UCSD-AML1 (cell line): ENCODE measurements around the gene ALX4.

Source experiments
- DNase-seq: peaks from one replicate; lab custom pipeline; 2025; ENCODE audit not compliant: unreplicated experiment; lab: John Stamatoyannopoulos, UW

The ALX4 gene

DNA sequence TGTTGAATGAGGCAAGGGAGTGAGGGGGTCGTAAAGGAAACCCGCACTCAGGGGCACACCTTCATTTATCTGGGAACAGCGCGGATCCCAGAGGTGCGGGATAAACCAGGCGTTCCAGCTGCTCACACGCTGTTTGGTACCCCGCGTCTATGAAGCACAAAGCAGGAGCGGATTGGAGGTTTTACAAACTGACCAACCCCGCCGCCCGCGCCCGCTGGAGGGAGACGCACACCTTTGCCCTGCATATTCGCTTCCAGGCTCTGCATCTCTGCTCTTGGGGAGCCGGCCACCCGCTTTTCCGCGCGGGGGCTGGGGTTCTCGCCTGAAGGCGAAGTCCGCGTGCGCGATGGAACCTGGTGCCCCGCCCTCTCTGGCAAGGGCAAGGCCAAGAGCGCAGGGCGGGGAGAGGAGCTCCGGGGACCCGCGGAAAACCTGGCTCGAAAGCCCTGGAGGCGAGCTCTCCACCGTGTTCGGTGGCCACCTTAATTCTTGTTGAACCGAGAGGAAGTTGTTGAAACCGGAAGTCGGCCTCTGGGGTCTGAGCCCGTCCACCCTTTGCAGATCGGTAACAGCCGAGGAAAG lies 6.8 kb upstream of the ALX4 start:
- DNase-seq = no peak

DNA sequence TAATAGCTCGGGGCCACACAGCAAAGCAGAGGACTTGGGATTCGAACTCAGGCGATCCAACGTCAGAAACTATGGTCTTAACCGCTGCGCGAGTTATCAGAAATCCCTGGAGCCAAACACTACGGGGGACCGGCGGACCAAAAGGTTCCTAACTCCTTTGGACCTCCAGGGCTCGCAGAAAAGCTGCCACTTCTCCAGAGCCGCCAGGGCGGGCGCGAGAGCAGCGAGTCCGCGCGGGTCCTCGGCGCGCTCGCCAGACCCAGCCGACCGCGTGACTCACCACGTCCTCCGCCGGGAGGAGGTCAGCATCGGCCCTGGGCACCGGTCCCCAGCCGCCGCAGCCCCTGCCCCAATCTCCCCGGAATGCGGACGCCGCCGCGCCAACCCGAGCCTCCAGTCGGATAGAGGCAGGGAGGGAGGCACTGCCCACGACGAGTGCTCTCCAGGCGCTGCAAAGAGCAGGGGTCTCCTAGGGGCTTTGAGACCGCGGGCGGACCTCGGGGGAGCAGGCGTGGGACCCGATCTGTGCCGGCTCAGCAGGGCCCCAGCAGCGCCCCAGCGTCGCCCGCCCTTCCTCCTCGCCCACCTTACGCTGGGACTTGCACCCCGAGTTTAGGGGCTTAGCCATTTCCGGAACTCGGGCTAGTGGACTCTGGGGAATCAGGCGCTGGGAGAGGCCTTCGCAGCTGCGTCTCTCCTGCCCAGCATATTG lies 6.2 kb upstream of the ALX4 start:
- DNase-seq = no peak

GRCh38 chr11:44314733-44315132 lies 4.8 kb upstream of the ALX4 start:
- DNase-seq = no peak

GRCh38 chr11:44313761-44314489 lies 4.0 kb upstream of the ALX4 start:
- no peak for DNase-seq

- DNase-seq = no peak
Observed at GRCh38 chr11:44312876-44313275, 2.9 kb upstream of the ALX4 start.

DNA sequence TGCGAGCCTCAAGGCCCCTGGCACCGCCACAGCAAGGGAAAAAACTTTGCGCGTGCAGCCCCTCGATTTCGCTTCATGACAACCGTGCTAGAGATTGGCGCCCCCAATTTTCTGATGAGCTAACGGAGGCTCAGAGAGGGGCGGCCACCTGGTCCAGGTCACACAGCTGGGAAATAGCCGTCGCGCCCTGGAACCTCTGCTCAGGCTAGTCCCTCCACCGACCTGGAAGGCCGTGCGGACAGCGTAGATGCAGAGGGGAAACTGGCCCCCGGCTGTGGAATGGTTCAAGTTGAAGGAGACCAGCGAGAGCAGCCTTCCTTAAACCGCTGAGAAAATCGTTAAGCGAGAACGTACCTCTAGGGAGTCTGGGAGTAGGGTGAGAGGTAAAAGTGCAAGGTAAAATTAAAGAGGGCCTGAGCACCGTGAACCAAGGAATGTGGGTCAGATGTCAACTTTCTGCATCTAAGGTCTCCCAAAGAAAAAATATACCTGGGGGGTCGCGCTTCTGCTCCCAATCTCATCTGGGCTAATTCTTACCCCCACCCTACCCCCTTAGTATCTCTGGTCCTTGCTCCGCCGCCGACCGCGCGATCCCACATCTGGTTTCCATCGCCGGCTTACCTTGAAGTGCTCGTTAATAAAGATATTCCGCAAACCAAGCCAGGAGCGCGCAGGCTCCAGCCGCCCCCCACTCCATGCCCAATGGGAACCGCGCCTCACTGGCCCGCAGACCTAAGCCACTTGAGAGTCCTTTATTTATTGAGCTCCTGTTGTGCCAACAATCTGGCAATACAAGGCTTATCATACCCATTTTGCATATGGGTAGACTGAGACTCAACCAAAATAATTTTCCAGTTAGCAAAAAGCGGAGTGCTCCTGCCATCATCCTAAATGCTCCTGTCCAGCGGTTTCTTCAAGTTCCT lies 1.7 kb upstream of the ALX4 start:
- DNase-seq = no peak

GRCh38 chr11:44310463-44311272 lies 729 bp upstream of the ALX4 start:
- DNase-seq = no peak

- DNase-seq = no peak
Observed at GRCh38 chr11:44310206-44310462, 195 bp upstream of the ALX4 start.

GRCh38 chr11:44308923-44309477 lies 939 bp downstream of the ALX4 start:
- DNase-seq = no peak

GRCh38 chr11:44308256-44308922 lies 1.6 kb downstream of the ALX4 start:
- DNase-seq = no peak

DNA sequence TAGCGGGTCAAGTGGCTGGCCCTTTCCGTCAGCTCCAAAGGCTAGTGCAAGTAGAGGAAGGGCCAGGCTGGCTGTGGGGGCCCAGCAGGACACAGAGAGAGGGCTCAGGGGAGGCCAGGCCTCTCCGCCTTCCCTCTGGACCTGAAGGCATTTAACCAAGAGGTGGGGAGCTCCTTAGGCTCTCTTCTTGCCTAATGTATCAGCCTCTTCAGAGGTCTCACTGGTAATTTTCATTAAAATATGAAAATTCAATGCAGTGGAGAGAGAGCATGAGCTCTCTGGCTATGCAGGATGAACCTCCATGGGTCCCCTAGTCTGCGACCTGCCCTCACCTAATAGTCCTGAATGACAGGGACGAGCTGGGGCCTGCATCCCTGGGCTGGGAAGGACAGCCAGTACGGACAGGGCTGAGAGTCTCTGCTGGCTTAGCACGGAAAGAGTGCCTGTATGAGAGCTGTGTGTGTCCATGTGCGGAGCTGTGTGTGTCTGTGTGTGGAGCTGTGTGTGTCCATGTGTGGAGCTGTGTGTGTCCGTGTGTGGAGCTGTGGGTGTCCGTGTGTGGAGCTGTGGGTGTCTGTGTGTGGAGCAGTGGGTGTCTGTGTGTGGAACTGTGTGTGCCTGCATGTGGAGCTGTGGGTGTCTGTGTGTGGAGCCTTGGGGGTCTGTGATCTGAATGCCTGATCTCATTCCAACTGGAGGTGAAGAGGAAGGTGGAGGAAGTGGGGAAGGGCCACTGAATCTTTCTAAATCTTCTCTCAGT lies 2.4 kb downstream of the ALX4 start:
- no peak for DNase-seq

- DNase-seq = no peak
Observed at GRCh38 chr11:44306918-44307244, 3.1 kb downstream of the ALX4 start.

GRCh38 chr11:44306052-44306917 lies 3.7 kb downstream of the ALX4 start:
- DNase-seq = no peak

DNA sequence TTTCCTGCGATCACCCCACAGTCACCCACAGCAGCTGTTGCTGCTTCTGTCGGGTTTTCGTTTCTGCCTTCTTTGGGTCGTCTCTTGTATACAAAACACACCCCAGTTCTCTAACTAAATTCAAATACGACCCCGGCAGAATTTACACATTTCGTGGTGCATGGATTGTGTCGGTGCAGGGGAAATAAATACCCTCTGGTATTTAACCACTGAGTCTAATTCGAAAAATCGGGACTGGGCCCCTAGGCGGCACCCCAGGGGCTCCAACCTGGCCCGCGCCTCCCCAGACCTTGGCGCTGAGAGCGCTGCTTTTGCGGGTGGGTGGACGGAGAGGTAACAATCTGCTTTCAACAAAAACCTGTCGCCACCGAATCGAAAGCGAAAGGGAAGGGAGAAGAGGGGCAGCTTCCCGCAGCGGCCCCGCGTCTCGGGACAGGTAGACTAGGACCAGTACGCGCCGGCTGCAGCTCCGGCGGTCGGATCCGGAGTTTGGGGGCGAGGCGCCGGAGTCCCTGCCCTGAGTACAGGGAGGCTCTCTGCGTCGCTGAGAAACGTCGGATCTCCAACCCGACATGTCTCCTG lies 4.4 kb downstream of the ALX4 start:
- no peak for DNase-seq

- DNase-seq = no peak
Observed at GRCh38 chr11:44305026-44305469, 4.9 kb downstream of the ALX4 start.

DNA sequence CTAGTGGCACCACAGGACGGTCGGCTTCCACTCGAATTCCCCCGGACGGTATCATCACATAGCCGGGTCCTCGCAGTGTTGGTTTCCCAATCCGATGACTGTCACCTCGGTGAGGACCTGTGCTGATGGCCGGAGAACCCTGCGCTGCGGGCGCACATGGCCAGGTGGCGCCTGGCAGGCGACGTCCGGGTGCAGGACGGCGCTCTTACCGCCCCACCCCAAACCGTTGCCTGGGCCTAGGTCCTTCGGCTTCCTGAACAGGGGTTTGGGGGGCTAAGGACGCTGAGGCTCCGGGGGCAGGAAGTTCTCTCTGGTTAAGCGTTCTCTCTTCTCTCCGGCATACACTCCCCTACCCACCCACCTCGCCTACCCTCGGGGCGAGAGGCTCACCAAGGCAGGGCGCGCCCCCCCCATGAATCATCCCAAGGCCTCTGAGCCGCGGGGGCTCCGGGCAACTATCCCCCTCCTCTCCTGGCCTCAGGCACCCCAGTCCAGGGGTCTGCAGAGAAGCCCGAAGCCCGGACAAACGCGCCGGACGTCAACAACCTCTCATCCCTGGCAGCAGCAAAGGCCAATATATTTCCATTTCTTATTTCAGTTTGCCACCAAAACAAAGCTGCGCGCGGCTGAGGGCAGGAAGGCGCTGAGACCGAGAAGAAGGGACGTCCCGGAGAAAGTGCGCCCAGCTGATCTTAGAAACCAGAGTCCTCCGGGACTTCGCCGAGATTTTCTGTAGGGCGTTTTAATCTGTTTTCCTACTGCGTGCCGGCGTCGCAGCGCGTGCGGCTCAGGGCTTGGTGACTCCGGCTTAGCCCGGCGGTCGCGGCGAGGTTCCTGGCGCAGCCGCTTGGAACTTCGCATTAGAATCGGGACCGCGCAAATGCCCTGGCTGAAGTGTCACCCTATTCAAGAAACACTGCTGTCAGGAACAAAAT lies 5.6 kb downstream of the ALX4 start:
- DNase-seq = no peak

- no peak for DNase-seq
Observed at GRCh38 chr11:44303401-44303938, 6.5 kb downstream of the ALX4 start.
